Endothelial cell of umbilical vein (primary cell): ENCODE results near the gene PDE7B. TPM values are rescaled to one million over a fixed set of nuclear protein-coding genes. Genes with fewer than 3 reads are reported as not detected.

Experiments
- BruUV-seq: library from RNA; stranded (reverse); fragments of 400-500 nt; replicated peaks from 2 replicates; lab custom pipeline; 2021; lab: Mats Ljungman, UMichigan
- CTCF ChIA-PET: fragments of 300-600, 350-600 bp; sonication (Branson Sonifier 250); formaldehyde crosslinking; loops from one replicate; lab custom pipeline; 2021; ENCODE audit warnings: antibody characterized with exemption, inconsistent platforms; lab: Charles Lee
- POLR2A ChIA-PET: fragments of 300-600, 350-600 bp; sonication (Branson Sonifier 250); formaldehyde crosslinking; loops from one replicate; lab custom pipeline; 2021; ENCODE audit warnings: antibody characterized with exemption, inconsistent platforms; lab: Charles Lee
- DNase-seq: peaks from one replicate; pipeline ENCODE4 v3.0.0-alpha.2; 2011; ENCODE audit warnings: low read depth, low spot score
- FAIRE-seq: peaks from 2 replicates; lab custom pipeline; 2011; peaks lifted over from hg19 to GRCh38; lab: Jason Lieb, UNC
- H2AFZ ChIP-seq: 2 replicates; pipeline ENCODE4 v1.6.0; 2012; ENCODE audit warnings: low read depth, low read length, control low read depth, inconsistent platforms
- H3K27ac ChIP-seq: 2 replicates; pipeline ENCODE4 v1.5.1; 2011; ENCODE audit warnings: low read depth, mild to moderate bottlenecking, control low read depth, low read length, moderate library complexity; ENCODE audit not compliant: insufficient read depth
- H3K27me3 ChIP-seq, 2 experiments: 2 replicates each; pipeline versions ENCODE4 v1.6.0 to v1.6.1; 2011; ENCODE audit warnings: low read length in 2 of 2, mixed read lengths in 1 of 2; ENCODE audit not compliant: control insufficient read depth in 2 of 2, insufficient read depth in 2 of 2
- H3K36me3 ChIP-seq, 2 experiments: 2 replicates in 1 of 2; 3 replicates in 1 of 2; pipeline ENCODE4 v1.5.1; 2011; ENCODE audit warnings: low read length in 2 of 2, mild to moderate bottlenecking in 1 of 2, moderate library complexity in 1 of 2; ENCODE audit not compliant: control insufficient read depth in 2 of 2, insufficient read depth in 2 of 2; ENCODE audit errors: extremely low read depth in 1 of 2
- H3K4me1 ChIP-seq: 3 replicates; pipeline ENCODE4 v1.5.1; 2011; ENCODE audit warnings: mild to moderate bottlenecking, low read length; ENCODE audit not compliant: control insufficient read depth, insufficient read depth; ENCODE audit errors: extremely low read depth
- H3K4me2 ChIP-seq: 2 replicates; pipeline ENCODE4 v1.6.1; 2011; ENCODE audit warnings: low read length, control low read depth, mixed read lengths; ENCODE audit not compliant: insufficient read depth
- H3K4me3 ChIP-seq, 3 experiments: fragments of 200-600 bp in 1 of 3; sonication (generic), shearing (Covaris generic) in 1 of 3; replicated peaks in 1 of 3; 2 replicates each; pipeline ENCODE4 v1.5.1; 2011 to 2016; ENCODE audit warnings: control low read depth in 3 of 3, low read length in 3 of 3, mild to moderate bottlenecking in 2 of 3, inconsistent platforms in 1 of 3, low read depth in 1 of 3, moderate library complexity in 1 of 3; ENCODE audit not compliant: insufficient read depth in 1 of 3
- H3K79me2 ChIP-seq: 2 replicates; pipeline ENCODE4 v1.6.0; 2012; ENCODE audit warnings: low read length, inconsistent platforms; ENCODE audit not compliant: control insufficient read depth, insufficient read depth
- H3K9ac ChIP-seq: replicated peaks from 2 replicates; pipeline ENCODE3; 2011; ENCODE audit warnings: low read length, control low read depth; ENCODE audit not compliant: insufficient read depth; ENCODE audit errors: extremely low read depth
- H3K9me1 ChIP-seq: replicated peaks from 3 replicates; pipeline ENCODE4 v1.6.0; 2011; ENCODE audit warnings: mild to moderate bottlenecking, low read length; ENCODE audit not compliant: control insufficient read depth, insufficient read depth; ENCODE audit errors: extremely low read depth
- H3K9me3 ChIP-seq: replicated peaks from 2 replicates; pipeline ENCODE4 v1.5.1; 2012; ENCODE audit warnings: low read length, inconsistent platforms; ENCODE audit not compliant: control insufficient read depth, insufficient read depth
- H4K20me1 ChIP-seq: replicated peaks from 2 replicates; pipeline ENCODE3; 2011; ENCODE audit warnings: mild to moderate bottlenecking, low read length; ENCODE audit not compliant: control insufficient read depth, insufficient read depth; ENCODE audit errors: extremely low read depth
- EZH2 ChIP-seq: IDR thresholded peaks from 2 replicates; pipeline ENCODE4 v1.6.1; 2012; ENCODE audit warnings: borderline replicate concordance, low read depth, mild to moderate bottlenecking, moderate library complexity, low read length, inconsistent platforms; ENCODE audit not compliant: severe bottlenecking
- FOS ChIP-seq: IDR thresholded peaks from 2 replicates; pipeline ENCODE4 v1.6.1; 2011; ENCODE audit warnings: mild to moderate bottlenecking, low read length, moderate library complexity, borderline replicate concordance; ENCODE audit not compliant: insufficient read depth
- GATA2 ChIP-seq: IDR thresholded peaks from 2 replicates; pipeline ENCODE4 v1.7.0; 2011; ENCODE audit warnings: low read depth, mild to moderate bottlenecking, moderate library complexity, mixed read lengths, low read length; ENCODE audit not compliant: insufficient read length, insufficient read depth
- JUN ChIP-seq: IDR thresholded peaks from 2 replicates; pipeline ENCODE4 v1.6.1; 2011; ENCODE audit warnings: borderline replicate concordance, low read depth; ENCODE audit not compliant: insufficient read length, insufficient read depth
- MYC ChIP-seq: IDR thresholded peaks from one replicate; pipeline ENCODE4 v1.6.1; 2011; ENCODE audit warnings: mild to moderate bottlenecking, low read depth, low read length
- POLR2A ChIP-seq: IDR thresholded peaks from 2 replicates; pipeline ENCODE4 v1.6.1; 2012; ENCODE audit warnings: low read depth, mild to moderate bottlenecking, control low read depth, low read length
- POLR2AphosphoS5 ChIP-seq: IDR thresholded peaks from 2 replicates; pipeline ENCODE4 v1.6.1; 2012; ENCODE audit warnings: low read depth, mild to moderate bottlenecking, control low read depth, low read length, moderate library complexity; ENCODE audit not compliant: insufficient read depth
- dilution Hi-C: fragments of 300-500 bp; cut with MboI; formaldehyde crosslinking; loops from one replicate; pipeline ENCODE4 v1.15.0; 2019; ENCODE audit warnings: low sequenced_read_pairs; ENCODE audit not compliant: extremely low pct_ligation_motif_present
- intact Hi-C: fragments of 100-400 bp; cut with micrococcal nuclease; formaldehyde crosslinking; loops from one replicate; pipeline ENCODE4 v1.10.0; 2022
- polyA plus RNA-seq, 4 experiments: library from polyadenylated mRNA; depleted of rRNA in 3 of 4; stranded (reverse) in 3 of 4; unstranded in 1 of 4; fragments of >200 nt; gene quantifications; 2 replicates each; pipeline versions ENCODE4 v1.2.1 to v1.2.3, GENCODE V29; 2011 to 2012; ENCODE audit warnings: missing spikeins in 1 of 4
- total RNA-seq: library from RNA; stranded (reverse); gene quantifications from 2 replicates; pipeline ENCODE4 v1.2.3, GENCODE V29; 2021
- TF ChIP-seq, protein P1 (sequence below), 2 donors: IDR thresholded peaks; 1 replicate in 1 of 2; 2 replicates in 1 of 2; pipeline ENCODE4 v1.5.1; 2011; ENCODE audit warnings: low read length in 2 of 2, mild to moderate bottlenecking in 2 of 2, moderate library complexity in 2 of 2, control low read depth in 1 of 2, inconsistent platforms in 1 of 2, low read depth in 1 of 2; ENCODE audit not compliant: insufficient read depth in 1 of 2; ENCODE audit errors: extremely low read depth in 1 of 2
- TF ChIP-seq, protein P2 (sequence below): IDR thresholded peaks from 2 replicates; pipeline ENCODE4 v1.6.1; 2011; ENCODE audit not compliant: insufficient read depth, insufficient read length

Gene PDE7B
- total and polyA plus RNA-seq, 2 donors (not counting 3 experiments of a cell fraction or from before 2014, with no cell fraction given): 20.6 to 25.1 TPM

DNA sequence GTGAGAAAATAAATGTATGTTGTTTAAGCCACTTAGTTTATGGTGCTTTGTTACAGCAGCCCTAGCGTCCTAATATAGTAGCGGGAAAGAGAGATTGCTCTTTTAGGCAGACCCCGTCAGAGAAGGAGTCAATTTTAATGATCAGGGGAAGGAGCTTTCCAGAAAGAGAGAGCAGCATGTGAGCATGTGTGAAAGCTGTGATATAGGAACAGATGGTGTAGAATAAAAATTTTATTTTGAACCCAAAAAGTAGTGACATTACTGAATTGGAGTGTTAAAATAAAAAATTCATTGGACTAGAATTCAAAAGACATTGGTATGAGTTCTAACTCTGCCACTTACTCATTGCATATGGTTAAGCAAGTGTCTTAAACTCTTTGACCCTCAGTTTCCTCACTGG lies 119.8 kb downstream of the PDE7B start:
- Histone ChIP-seq H3K4me1 (no peaks in the 10 kb centered on the region), H3K9ac (no peak overlapping the region), H4K20me1 (no peaks in the 10 kb centered on the region), H3K79me2 (no peaks in the 10 kb centered on the region), H3K27ac (no peak overlapping the region), H3K4me2 (no peak overlapping the region), H3K9me3 (no peaks in the 10 kb centered on the region), H3K9me1 (no peaks in the 10 kb centered on the region), H3K4me3 (no peak overlapping the region), H3K27me3 (no peaks in the 10 kb centered on the region), H3K36me3 (no peaks in the 10 kb centered on the region), H2AFZ (no peak overlapping the region)
- no peak for DNase-seq
- TF ChIP-seq EZH2: no peak
- TF ChIP-seq POLR2AphosphoS5: no peak
- TF ChIP-seq, protein P1, sequence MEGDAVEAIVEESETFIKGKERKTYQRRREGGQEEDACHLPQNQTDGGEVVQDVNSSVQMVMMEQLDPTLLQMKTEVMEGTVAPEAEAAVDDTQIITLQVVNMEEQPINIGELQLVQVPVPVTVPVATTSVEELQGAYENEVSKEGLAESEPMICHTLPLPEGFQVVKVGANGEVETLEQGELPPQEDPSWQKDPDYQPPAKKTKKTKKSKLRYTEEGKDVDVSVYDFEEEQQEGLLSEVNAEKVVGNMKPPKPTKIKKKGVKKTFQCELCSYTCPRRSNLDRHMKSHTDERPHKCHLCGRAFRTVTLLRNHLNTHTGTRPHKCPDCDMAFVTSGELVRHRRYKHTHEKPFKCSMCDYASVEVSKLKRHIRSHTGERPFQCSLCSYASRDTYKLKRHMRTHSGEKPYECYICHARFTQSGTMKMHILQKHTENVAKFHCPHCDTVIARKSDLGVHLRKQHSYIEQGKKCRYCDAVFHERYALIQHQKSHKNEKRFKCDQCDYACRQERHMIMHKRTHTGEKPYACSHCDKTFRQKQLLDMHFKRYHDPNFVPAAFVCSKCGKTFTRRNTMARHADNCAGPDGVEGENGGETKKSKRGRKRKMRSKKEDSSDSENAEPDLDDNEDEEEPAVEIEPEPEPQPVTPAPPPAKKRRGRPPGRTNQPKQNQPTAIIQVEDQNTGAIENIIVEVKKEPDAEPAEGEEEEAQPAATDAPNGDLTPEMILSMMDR (IDR thresholded peaks at IDR 0.05; ENCODE audit: extremely low read depth in 1 of 2, insufficient read depth in 1 of 2, low read depth in 1 of 2, low read length in 2 of 2): no peak
- TF ChIP-seq MYC: no peak
- no peak for TF ChIP-seq FOS
- no peak for TF ChIP-seq POLR2A
- no peak for TF ChIP-seq JUN
- TF ChIP-seq, protein P2, sequence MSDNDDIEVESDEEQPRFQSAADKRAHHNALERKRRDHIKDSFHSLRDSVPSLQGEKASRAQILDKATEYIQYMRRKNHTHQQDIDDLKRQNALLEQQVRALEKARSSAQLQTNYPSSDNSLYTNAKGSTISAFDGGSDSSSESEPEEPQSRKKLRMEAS: no peak
- no peak for TF ChIP-seq GATA2
- intact Hi-C loops (no loop called here), dilution Hi-C loops (no loop called here)
- no peak for FAIRE-seq
- ChIA-PET POLR2A (no interaction called here), CTCF (interaction anchor here (1.3 kb wide), 1 partner anchor 62 kb away, joined by 3 read pairs; no protein-coding TSS in a partner anchor)
- BruUV-seq: no TSS peak
